Parathyroid adenoma (tissue), 2 donors: ENCODE measurements around the gene SENP3.

Experiments used
- H2AFZ ChIP-seq: fragments of 300-600 bp; sonication (generic); one replicate; pipeline ENCODE4 v1.7.0; 2017; ENCODE audit warnings: antibody characterized with exemption, mild to moderate bottlenecking
- H3K27ac ChIP-seq: fragments of 300-600 bp; sonication (generic); one replicate; pipeline ENCODE4 v1.7.0; 2017
- H3K27me3 ChIP-seq: fragments of 300-600 bp; sonication (generic); one replicate; pipeline ENCODE4 v1.7.0; 2017; ENCODE audit warnings: low read length; ENCODE audit not compliant: control insufficient read depth, insufficient read depth
- H3K36me3 ChIP-seq: fragments of 300-600 bp; sonication (generic); one replicate; pipeline ENCODE4 v1.7.0; 2017; ENCODE audit warnings: low read length; ENCODE audit not compliant: control insufficient read depth, insufficient read depth
- H3K4me1 ChIP-seq: fragments of 300-600 bp; sonication (generic); one replicate; pipeline ENCODE4 v1.7.0; 2017; ENCODE audit warnings: control low read depth
- H3K4me2 ChIP-seq: fragments of 300-600 bp; sonication (generic); one replicate; pipeline ENCODE4 v1.7.0; 2017; ENCODE audit warnings: low read length
- H3K4me3 ChIP-seq: fragments of 300-600 bp; sonication (generic); one replicate; pipeline ENCODE4 v1.7.0; 2017; ENCODE audit warnings: low read depth, low read length
- H3K79me2 ChIP-seq: fragments of 300-600 bp; sonication (generic); one replicate; pipeline ENCODE4 v1.7.0; 2017; ENCODE audit warnings: control low read depth
- H3K9ac ChIP-seq: fragments of 300-600 bp; sonication (generic); one replicate; pipeline ENCODE4 v1.7.0; 2017; ENCODE audit warnings: mild to moderate bottlenecking
- H3K9me3 ChIP-seq: fragments of 300-600 bp; sonication (generic); one replicate; pipeline ENCODE4 v1.7.0; 2017; ENCODE audit warnings: low read length; ENCODE audit not compliant: control insufficient read depth
- CTCF ChIP-seq: fragments of 300-600 bp; sonication (generic); IDR thresholded peaks from one replicate; pipeline ENCODE4 v1.7.0; 2017; ENCODE audit warnings: antibody characterized with exemption, mild to moderate bottlenecking
- donor health status: primary hyperparathyroidism.

SENP3 gene

GRCh38 chr17:7561589-7562207 lies at the start of gene SENP3:
SENP3 (plus strand) TSS chr17:7561919; CDS start chr17:7563077, 1,158 bp downstream.
- Histone ChIP-seq H3K4me1 (peaks cover 31% of the 10 kb centered on the region), H3K4me2 (peak within 1 kb of the TSS; percentile 99), H3K27me3 (no peaks in the 10 kb centered on the region), H3K9ac (peak within 1 kb of the TSS; percentile 85), H2AFZ (peak within 1 kb of the TSS; percentile 93), H3K9me3 (no peaks in the 10 kb centered on the region), H3K79me2 (peaks cover 23% of the 10 kb centered on the region), H3K4me3 (peak within 1 kb of the TSS; percentile 87), H3K36me3 (no peaks in the 10 kb centered on the region), H3K27ac (peak within 1 kb of the TSS; percentile 96)
- TF ChIP-seq CTCF, result peak; percentile 15

GRCh38 chr17:7512105-7512504 lies 49.6 kb upstream of the SENP3 start:
- no peaks in the 10 kb centered on the region for H3K9me3 ChIP-seq
- no peaks in the 10 kb centered on the region for H3K79me2 ChIP-seq
- H3K9ac ChIP-seq, result no peak overlapping the region
- TF ChIP-seq CTCF, result no peak
- no peaks in the 10 kb centered on the region for H3K4me1 ChIP-seq
- H3K36me3 ChIP-seq, result no peaks in the 10 kb centered on the region
- no peak overlapping the region for H3K4me3 ChIP-seq
- no peaks in the 10 kb centered on the region for H3K27me3 ChIP-seq
- no peak overlapping the region for H3K4me2 ChIP-seq
- no peak overlapping the region for H3K27ac ChIP-seq
- no peak overlapping the region for H2AFZ ChIP-seq

GRCh38 chr17:7512824-7513540 lies 48.7 kb upstream of the SENP3 start:
- H3K36me3 ChIP-seq, result no peaks in the 10 kb centered on the region
- no peak for TF ChIP-seq CTCF

GRCh38 chr17:7513850-7514419 lies 47.8 kb upstream of the SENP3 start:
- Histone ChIP-seq H3K4me1 (no peaks in the 10 kb centered on the region), H3K27me3 (no peaks in the 10 kb centered on the region), H3K4me2 (no peak overlapping the region), H3K4me3 (no peak overlapping the region), H3K9ac (no peak overlapping the region), H3K9me3 (no peaks in the 10 kb centered on the region), H3K36me3 (no peaks in the 10 kb centered on the region), H3K79me2 (no peaks in the 10 kb centered on the region), H2AFZ (no peak overlapping the region), H3K27ac (no peak overlapping the region)
- TF ChIP-seq CTCF, result no peak

More at GRCh38 chr17:7512824-7513540, 48.7 kb upstream of the SENP3 start:
- no peak overlapping the region for H3K4me2 ChIP-seq
- H3K27ac ChIP-seq, result no peak overlapping the region
- H3K79me2 ChIP-seq, result no peaks in the 10 kb centered on the region
- H3K27me3 ChIP-seq, result no peaks in the 10 kb centered on the region
- H3K4me1 ChIP-seq, result no peaks in the 10 kb centered on the region
- H3K9ac ChIP-seq, result no peak overlapping the region
- H2AFZ ChIP-seq, result no peak overlapping the region
- no peaks in the 10 kb centered on the region for H3K9me3 ChIP-seq
- no peak overlapping the region for H3K4me3 ChIP-seq
